ENCODE measurements around the gene ATG4A. TPM values are rescaled to one million over a fixed set of nuclear protein-coding genes. Genes with fewer than 3 reads are reported as not detected.

Gene ATG4A
- total RNA-seq, 4 donors from 2014 or later, result 4.9 to 13.2 (median 8.9) TPM

- Histone ChIP-seq H3K36me3 (no peaks in the 10 kb centered on the region), H3K4me1 (no peaks in the 10 kb centered on the region), H3K27me3 (no peaks in the 10 kb centered on the region), H3K4me3 (no peak overlapping the region), H3K27ac (peak overlapping the region; percentile 37 to 52), H3K9me3 (no peaks in the 10 kb centered on the region)
- intact Hi-C loops (cut with DNase I; ENCODE audit: low total_unique reads), result no loop called here
- peak in 2 of 4 experiments; percentile 16 to 37 for TF ChIP-seq CTCF (IDR thresholded peaks at IDR 0.05)
- TF ChIP-seq POLR2A (IDR thresholded peaks at IDR 0.05), result no peak
- DNase-seq, result peak; percentile 26 to 31
Observed at GRCh38 chrX:108165383-108166111, 74.0 kb downstream of the ATG4A start.

GRCh38 chrX:108167211-108167872 lies 75.8 kb downstream of the ATG4A start:
- intact Hi-C loops (cut with DNase I; ENCODE audit: low total_unique reads), result no loop called here
- no peak for DNase-seq
- H3K4me1 ChIP-seq, result no peaks in the 10 kb centered on the region
- H3K4me3 ChIP-seq, result no peak overlapping the region
- no peak overlapping the region for H3K27ac ChIP-seq
- H3K36me3 ChIP-seq, result no peaks in the 10 kb centered on the region
- no peaks in the 10 kb centered on the region for H3K9me3 ChIP-seq
- H3K27me3 ChIP-seq, result no peaks in the 10 kb centered on the region
- TF ChIP-seq POLR2A (IDR thresholded peaks at IDR 0.05), result no peak
- no peak for TF ChIP-seq CTCF (IDR thresholded peaks at IDR 0.05)

- H3K4me3 ChIP-seq, result no peak overlapping the region
- H3K4me1 ChIP-seq, result no peaks in the 10 kb centered on the region
- H3K36me3 ChIP-seq, result no peaks in the 10 kb centered on the region
- DNase-seq, result no peak
- no peaks in the 10 kb centered on the region for H3K27me3 ChIP-seq
- TF ChIP-seq POLR2A (IDR thresholded peaks at IDR 0.05) (no peak), CTCF (IDR thresholded peaks at IDR 0.05) (no peak)
- H3K27ac ChIP-seq, result no peak overlapping the region
- intact Hi-C loops (cut with DNase I; ENCODE audit: low total_unique reads), result no loop called here
- H3K9me3 ChIP-seq, result no peaks in the 10 kb centered on the region
Observed at GRCh38 chrX:108168961-108169740, 77.6 kb downstream of the ATG4A start.

GRCh38 chrX:108169768-108170167 lies 78.2 kb downstream of the ATG4A start:
- no peaks in the 10 kb centered on the region for H3K36me3 ChIP-seq
- no peak overlapping the region for H3K4me3 ChIP-seq
- H3K4me1 ChIP-seq, result no peaks in the 10 kb centered on the region
- intact Hi-C loops (cut with DNase I; ENCODE audit: low total_unique reads), result no loop called here
- H3K27ac ChIP-seq, result no peak overlapping the region
- no peak for TF ChIP-seq CTCF (IDR thresholded peaks at IDR 0.05)
- no peak for TF ChIP-seq POLR2A (IDR thresholded peaks at IDR 0.05)
- DNase-seq, result no peak
- no peaks in the 10 kb centered on the region for H3K9me3 ChIP-seq
- H3K27me3 ChIP-seq, result no peaks in the 10 kb centered on the region

GRCh38 chrX:108171671-108172070 lies 80.1 kb downstream of the ATG4A start:
- Histone ChIP-seq H3K27me3 (no peaks in the 10 kb centered on the region), H3K4me3 (no peak overlapping the region), H3K27ac (no peak overlapping the region), H3K36me3 (no peaks in the 10 kb centered on the region), H3K9me3 (no peaks in the 10 kb centered on the region), H3K4me1 (no peaks in the 10 kb centered on the region)
- no peak for DNase-seq
- TF ChIP-seq POLR2A (IDR thresholded peaks at IDR 0.05), result no peak
- intact Hi-C loops (cut with DNase I; ENCODE audit: low total_unique reads), result no loop called here

Data from uterus (tissue), 4 donors.